ENCODE results near the gene APOBEC2. TPM values are rescaled to one million over a fixed set of nuclear protein-coding genes. Genes with fewer than 3 reads are reported as not detected.

APOBEC2 gene
- total RNA-seq, 1 experiment from 2014 or later, result not detected

DNA sequence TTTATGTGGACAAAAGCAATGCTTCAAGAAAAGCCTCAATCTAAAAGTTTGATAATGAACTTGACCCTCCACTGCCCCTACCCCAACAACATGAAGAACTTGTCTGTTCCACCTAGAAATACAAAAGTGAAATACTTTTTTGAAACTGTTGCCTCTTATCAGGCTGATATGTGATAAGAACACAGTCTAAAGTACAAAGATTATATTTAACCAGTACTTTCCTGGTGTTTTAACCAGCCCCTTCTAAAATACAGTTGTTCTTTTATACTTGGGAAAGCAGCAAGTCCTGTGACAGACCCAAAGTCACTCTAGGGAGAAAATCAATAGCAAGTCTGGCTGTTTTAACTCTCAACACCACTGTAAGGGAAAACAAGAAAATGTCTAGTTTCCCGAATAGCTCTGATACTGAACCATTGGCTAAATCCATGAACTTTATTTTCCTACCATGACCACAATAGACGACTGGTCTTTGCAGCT is 12.6 kb downstream of the APOBEC2 start:
- H3K27ac ChIP-seq (ENCODE audit: low read depth, low read length), result no peak overlapping the region
- no TSS peak for BruUV-seq (replicated peaks)
- no peaks in the 10 kb centered on the region for H3K27me3 ChIP-seq (ENCODE audit: insufficient read depth, low read length)
- TF ChIP-seq TCF7L2 (IDR thresholded peaks at IDR 0.05; ENCODE audit: borderline replicate concordance, extremely low read depth, insufficient read depth, insufficient read length) (no peak), EZH2 (IDR thresholded peaks at IDR 0.05) (no peak), POLR2A (IDR thresholded peaks at IDR 0.05; ENCODE audit: borderline replicate concordance, extremely low read depth, insufficient read depth, insufficient read length) (no peak), FOSL1 (IDR thresholded peaks at IDR 0.05; ENCODE audit: low read depth) (no peak), JUND (IDR thresholded peaks at IDR 0.05) (no peak), SP1 (IDR thresholded peaks at IDR 0.05; ENCODE audit: low read depth) (no peak), EGR1 (IDR thresholded peaks at IDR 0.05; ENCODE audit: low read depth) (no peak), ZFX (IDR thresholded peaks at IDR 0.05) (no peak), SRF (IDR thresholded peaks at IDR 0.05; ENCODE audit: low read depth) (no peak), EZH2phosphoT487 (IDR thresholded peaks at IDR 0.05; ENCODE audit: borderline replicate concordance) (no peak), POLR2AphosphoS5 (IDR thresholded peaks at IDR 0.05; ENCODE audit: low read depth, low read length) (no peak), YY1 (IDR thresholded peaks at IDR 0.05; ENCODE audit: extremely low read depth, insufficient replicate concordance, low read depth, low read length) (no peak), CEBPB (IDR thresholded peaks at IDR 0.05; ENCODE audit: low read depth) (no peak)
- TF ChIP-seq, protein P1, sequence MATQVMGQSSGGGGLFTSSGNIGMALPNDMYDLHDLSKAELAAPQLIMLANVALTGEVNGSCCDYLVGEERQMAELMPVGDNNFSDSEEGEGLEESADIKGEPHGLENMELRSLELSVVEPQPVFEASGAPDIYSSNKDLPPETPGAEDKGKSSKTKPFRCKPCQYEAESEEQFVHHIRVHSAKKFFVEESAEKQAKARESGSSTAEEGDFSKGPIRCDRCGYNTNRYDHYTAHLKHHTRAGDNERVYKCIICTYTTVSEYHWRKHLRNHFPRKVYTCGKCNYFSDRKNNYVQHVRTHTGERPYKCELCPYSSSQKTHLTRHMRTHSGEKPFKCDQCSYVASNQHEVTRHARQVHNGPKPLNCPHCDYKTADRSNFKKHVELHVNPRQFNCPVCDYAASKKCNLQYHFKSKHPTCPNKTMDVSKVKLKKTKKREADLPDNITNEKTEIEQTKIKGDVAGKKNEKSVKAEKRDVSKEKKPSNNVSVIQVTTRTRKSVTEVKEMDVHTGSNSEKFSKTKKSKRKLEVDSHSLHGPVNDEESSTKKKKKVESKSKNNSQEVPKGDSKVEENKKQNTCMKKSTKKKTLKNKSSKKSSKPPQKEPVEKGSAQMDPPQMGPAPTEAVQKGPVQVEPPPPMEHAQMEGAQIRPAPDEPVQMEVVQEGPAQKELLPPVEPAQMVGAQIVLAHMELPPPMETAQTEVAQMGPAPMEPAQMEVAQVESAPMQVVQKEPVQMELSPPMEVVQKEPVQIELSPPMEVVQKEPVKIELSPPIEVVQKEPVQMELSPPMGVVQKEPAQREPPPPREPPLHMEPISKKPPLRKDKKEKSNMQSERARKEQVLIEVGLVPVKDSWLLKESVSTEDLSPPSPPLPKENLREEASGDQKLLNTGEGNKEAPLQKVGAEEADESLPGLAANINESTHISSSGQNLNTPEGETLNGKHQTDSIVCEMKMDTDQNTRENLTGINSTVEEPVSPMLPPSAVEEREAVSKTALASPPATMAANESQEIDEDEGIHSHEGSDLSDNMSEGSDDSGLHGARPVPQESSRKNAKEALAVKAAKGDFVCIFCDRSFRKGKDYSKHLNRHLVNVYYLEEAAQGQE (IDR thresholded peaks at IDR 0.05; ENCODE audit: low read depth), result no peak
- TF ChIP-seq, protein P2, sequence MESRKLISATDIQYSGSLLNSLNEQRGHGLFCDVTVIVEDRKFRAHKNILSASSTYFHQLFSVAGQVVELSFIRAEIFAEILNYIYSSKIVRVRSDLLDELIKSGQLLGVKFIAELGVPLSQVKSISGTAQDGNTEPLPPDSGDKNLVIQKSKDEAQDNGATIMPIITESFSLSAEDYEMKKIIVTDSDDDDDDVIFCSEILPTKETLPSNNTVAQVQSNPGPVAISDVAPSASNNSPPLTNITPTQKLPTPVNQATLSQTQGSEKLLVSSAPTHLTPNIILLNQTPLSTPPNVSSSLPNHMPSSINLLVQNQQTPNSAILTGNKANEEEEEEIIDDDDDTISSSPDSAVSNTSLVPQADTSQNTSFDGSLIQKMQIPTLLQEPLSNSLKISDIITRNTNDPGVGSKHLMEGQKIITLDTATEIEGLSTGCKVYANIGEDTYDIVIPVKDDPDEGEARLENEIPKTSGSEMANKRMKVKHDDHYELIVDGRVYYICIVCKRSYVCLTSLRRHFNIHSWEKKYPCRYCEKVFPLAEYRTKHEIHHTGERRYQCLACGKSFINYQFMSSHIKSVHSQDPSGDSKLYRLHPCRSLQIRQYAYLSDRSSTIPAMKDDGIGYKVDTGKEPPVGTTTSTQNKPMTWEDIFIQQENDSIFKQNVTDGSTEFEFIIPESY (IDR thresholded peaks at IDR 0.05; ENCODE audit: extremely low read depth, insufficient replicate concordance, low read length), result no peak
- TF ChIP-seq, protein P3, sequence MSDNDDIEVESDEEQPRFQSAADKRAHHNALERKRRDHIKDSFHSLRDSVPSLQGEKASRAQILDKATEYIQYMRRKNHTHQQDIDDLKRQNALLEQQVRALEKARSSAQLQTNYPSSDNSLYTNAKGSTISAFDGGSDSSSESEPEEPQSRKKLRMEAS (IDR thresholded peaks at IDR 0.05), result no peak
- TF ChIP-seq, protein P4, sequence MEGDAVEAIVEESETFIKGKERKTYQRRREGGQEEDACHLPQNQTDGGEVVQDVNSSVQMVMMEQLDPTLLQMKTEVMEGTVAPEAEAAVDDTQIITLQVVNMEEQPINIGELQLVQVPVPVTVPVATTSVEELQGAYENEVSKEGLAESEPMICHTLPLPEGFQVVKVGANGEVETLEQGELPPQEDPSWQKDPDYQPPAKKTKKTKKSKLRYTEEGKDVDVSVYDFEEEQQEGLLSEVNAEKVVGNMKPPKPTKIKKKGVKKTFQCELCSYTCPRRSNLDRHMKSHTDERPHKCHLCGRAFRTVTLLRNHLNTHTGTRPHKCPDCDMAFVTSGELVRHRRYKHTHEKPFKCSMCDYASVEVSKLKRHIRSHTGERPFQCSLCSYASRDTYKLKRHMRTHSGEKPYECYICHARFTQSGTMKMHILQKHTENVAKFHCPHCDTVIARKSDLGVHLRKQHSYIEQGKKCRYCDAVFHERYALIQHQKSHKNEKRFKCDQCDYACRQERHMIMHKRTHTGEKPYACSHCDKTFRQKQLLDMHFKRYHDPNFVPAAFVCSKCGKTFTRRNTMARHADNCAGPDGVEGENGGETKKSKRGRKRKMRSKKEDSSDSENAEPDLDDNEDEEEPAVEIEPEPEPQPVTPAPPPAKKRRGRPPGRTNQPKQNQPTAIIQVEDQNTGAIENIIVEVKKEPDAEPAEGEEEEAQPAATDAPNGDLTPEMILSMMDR (IDR thresholded peaks at IDR 0.05 in 2 of 3, conservative IDR thresholded peaks at IDR 0.05 in 1 of 3; ENCODE audit: borderline replicate concordance in 1 of 3, insufficient read depth in 1 of 3, low read depth in 2 of 3, low read length in 2 of 3), result no peak
- TF ChIP-seq, protein P5, sequence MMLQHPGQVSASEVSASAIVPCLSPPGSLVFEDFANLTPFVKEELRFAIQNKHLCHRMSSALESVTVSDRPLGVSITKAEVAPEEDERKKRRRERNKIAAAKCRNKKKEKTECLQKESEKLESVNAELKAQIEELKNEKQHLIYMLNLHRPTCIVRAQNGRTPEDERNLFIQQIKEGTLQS (IDR thresholded peaks at IDR 0.05), result no peak
- ATAC-seq (no peak), DNase-seq (ENCODE audit: low read depth, low spot score) (no peak)
- H2AFZ ChIP-seq (ENCODE audit: low read depth, low read length, poor library complexity, severe bottlenecking), result no peak overlapping the region
- no peaks in the 10 kb centered on the region; a peak in 1 of 4 replicates for H3K4me1 ChIP-seq (ENCODE audit: control insufficient read depth in 1 of 2, insufficient read depth in 2 of 2, low read length in 2 of 2)
- no peaks in the 10 kb centered on the region for H3K9me3 ChIP-seq (ENCODE audit: control insufficient read depth in 1 of 2, insufficient read depth in 1 of 2, low read depth in 1 of 2, low read length in 2 of 2)
- ChIA-PET POLR2A (no interaction called here), RAD21 (ENCODE audit: low non-redundant PET in 1 of 2, low total read pairs in 2 of 2, uncharacterized antibody in 2 of 2, unreplicated experiment in 2 of 2) (no interaction called here), CTCF (no interaction called here)
- H3K36me3 ChIP-seq (ENCODE audit: control insufficient read depth in 1 of 2, insufficient read depth in 2 of 2, low read length in 2 of 2), result peaks cover 0 to 10% of the 10 kb centered on the region in 2 experiments; a peak in 2 of 4 replicates
- H3K79me2 ChIP-seq (ENCODE audit: insufficient read depth, low read length), result peaks cover 2% of the 10 kb centered on the region; the same call in 1 of the 2 replicates
- no peak overlapping the region for H3K4me2 ChIP-seq (ENCODE audit: low read length)
- H3K9me2 ChIP-seq (ENCODE audit: insufficient read depth), result no peaks in the 10 kb centered on the region
- intact Hi-C loops (cut with micrococcal nuclease), result loop anchor here (5.0 kb wide), 1 partner anchor 1718 kb away; no protein-coding TSS in a partner anchor
- H4K20me1 ChIP-seq (ENCODE audit: insufficient read depth), result no peaks in the 10 kb centered on the region
- no peak overlapping the region for H3K4me3 ChIP-seq (replicated peaks in 1 of 2; ENCODE audit: low read depth in 1 of 2, low read length in 2 of 2)
- no peak overlapping the region for H3K9ac ChIP-seq (ENCODE audit: low read length)
